Peyer's patch (tissue), 4 donors: Measurements from ENCODE around the gene KCTD10. TPM values are rescaled to one million over a fixed set of nuclear protein-coding genes. Genes with fewer than 3 reads are reported as not detected.

Experiments used
- DNase-seq, 3 donors: peaks; one replicate each; pipeline ENCODE4 v3.0.0-alpha.2; 2017 to 2019
- H3K27ac ChIP-seq, 4 donors: fragments of 200-600 bp; sonication (generic); one replicate each; pipeline ENCODE4 v1.5.1; 2016 to 2019
- H3K27me3 ChIP-seq, 2 donors: fragments of 200-600 bp; sonication (generic); one replicate each; pipeline ENCODE4 v1.5.1; 2019
- H3K36me3 ChIP-seq, 3 donors: fragments of 200-600 bp; sonication (generic); one replicate each; pipeline ENCODE4 v1.5.1; 2016 to 2019
- H3K4me1 ChIP-seq, 4 donors: fragments of 200-600 bp; sonication (generic); one replicate each; pipeline ENCODE4 v1.5.1; 2016 to 2019
- H3K4me3 ChIP-seq, 4 donors: fragments of 200-600 bp; sonication (generic); 1 replicate in 3 of 4; 2 replicates in 1 of 4; pipeline ENCODE4 v1.5.1; 2016 to 2019; ENCODE audit warnings: mild to moderate bottlenecking in 1 of 4
- H3K9me3 ChIP-seq, 4 donors: fragments of 200-600 bp; sonication (generic); one replicate each; pipeline ENCODE4 v1.5.1; 2016 to 2019; ENCODE audit warnings: mild to moderate bottlenecking in 1 of 4
- POLR2A ChIP-seq, 2 donors: fragments of 450-650 bp; IDR thresholded peaks; one replicate each; pipeline ENCODE4 v1.5.1; 2017; ENCODE audit warnings: antibody characterized with exemption in 2 of 2, mild to moderate bottlenecking in 2 of 2, moderate library complexity in 2 of 2
- total RNA-seq, 4 donors: library from RNA; depleted of rRNA; stranded (reverse); fragments of >200 nt; gene quantifications; one replicate each; pipeline ENCODE4 v1.1.0, GENCODE V29; 2016
- TF ChIP-seq, protein P1 (sequence below), 6 experiments: fragments of 450-650 bp in 4 of 6; fragments of 200-600 bp in 2 of 6; sonication (generic) in 1 of 6; IDR thresholded peaks; one replicate each; pipeline ENCODE4 v1.5.1; 2017 to 2019; ENCODE audit warnings: antibody characterized with exemption in 6 of 6, mild to moderate bottlenecking in 3 of 6, moderate library complexity in 1 of 6

The KCTD10 gene
- total RNA-seq, 4 donors from 2014 or later: 18.4 to 53.6 (median 28.8) TPM

DNA sequence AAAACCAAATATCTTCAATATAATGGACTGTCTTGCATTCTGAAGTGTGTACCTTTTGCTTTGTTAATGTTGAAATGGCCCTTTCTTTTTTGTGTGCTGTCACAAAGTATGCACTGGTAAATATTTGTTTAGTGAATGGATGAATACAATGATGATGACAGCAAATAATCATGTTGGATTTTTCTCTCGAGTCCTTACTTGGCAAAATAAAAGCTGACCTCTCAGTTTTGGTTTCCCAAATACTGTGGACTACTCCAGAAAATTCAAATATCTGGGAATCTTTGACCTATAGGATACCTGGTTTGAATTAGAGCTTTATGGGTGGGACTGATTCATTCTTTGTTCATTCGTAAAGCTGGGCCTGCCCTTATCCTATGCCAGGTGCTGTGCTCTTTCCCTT, 5.8 kb upstream of the KCTD10 start:
- TF ChIP-seq, protein P1, sequence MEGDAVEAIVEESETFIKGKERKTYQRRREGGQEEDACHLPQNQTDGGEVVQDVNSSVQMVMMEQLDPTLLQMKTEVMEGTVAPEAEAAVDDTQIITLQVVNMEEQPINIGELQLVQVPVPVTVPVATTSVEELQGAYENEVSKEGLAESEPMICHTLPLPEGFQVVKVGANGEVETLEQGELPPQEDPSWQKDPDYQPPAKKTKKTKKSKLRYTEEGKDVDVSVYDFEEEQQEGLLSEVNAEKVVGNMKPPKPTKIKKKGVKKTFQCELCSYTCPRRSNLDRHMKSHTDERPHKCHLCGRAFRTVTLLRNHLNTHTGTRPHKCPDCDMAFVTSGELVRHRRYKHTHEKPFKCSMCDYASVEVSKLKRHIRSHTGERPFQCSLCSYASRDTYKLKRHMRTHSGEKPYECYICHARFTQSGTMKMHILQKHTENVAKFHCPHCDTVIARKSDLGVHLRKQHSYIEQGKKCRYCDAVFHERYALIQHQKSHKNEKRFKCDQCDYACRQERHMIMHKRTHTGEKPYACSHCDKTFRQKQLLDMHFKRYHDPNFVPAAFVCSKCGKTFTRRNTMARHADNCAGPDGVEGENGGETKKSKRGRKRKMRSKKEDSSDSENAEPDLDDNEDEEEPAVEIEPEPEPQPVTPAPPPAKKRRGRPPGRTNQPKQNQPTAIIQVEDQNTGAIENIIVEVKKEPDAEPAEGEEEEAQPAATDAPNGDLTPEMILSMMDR (IDR thresholded peaks at IDR 0.05): no peak
- no peak for TF ChIP-seq POLR2A (IDR thresholded peaks at IDR 0.05)
- H3K9me3 ChIP-seq: no peaks in the 10 kb centered on the region
- no peak overlapping the region for H3K27ac ChIP-seq
- DNase-seq: no peak
- H3K4me1 ChIP-seq: peaks cover 0 to 16% (median 2%) of the 10 kb centered on the region in 4 donors
- no peaks in the 10 kb centered on the region for H3K27me3 ChIP-seq
- H3K4me3 ChIP-seq: no peak overlapping the region
- H3K36me3 ChIP-seq: peaks cover 0 to 55% (median 0%) of the 10 kb centered on the region in 3 donors

DNA sequence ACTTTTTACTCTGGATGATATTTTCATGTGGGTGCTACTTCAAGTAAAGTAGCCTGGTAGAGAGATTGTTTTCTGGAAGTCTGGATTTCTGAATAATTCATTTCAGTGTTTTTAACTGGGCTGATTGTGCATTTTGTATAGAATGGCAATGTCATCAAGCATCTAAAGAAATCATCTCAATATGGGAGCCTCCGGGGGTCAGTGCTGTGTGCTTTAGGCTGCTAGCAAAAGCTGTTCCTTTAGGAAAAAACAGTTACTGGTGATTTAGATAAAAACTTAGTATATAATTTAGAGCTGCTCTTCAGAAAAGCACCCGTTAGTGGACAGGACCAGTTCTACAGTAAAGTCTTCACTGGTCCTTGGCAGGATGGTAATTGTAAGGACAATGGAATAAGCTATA, 5.4 kb upstream of the KCTD10 start:
- Histone ChIP-seq H3K27me3 (no peaks in the 10 kb centered on the region), H3K9me3 (no peaks in the 10 kb centered on the region), H3K36me3 (peaks cover 0 to 51% (median 0%) of the 10 kb centered on the region in 3 donors), H3K4me3 (no peak overlapping the region), H3K4me1 (peaks cover 0 to 16% (median 2%) of the 10 kb centered on the region in 4 donors), H3K27ac (no peak overlapping the region)
- TF ChIP-seq, protein P1 (IDR thresholded peaks at IDR 0.05): no peak
- no peak for TF ChIP-seq POLR2A (IDR thresholded peaks at IDR 0.05)
- DNase-seq: no peak

DNA sequence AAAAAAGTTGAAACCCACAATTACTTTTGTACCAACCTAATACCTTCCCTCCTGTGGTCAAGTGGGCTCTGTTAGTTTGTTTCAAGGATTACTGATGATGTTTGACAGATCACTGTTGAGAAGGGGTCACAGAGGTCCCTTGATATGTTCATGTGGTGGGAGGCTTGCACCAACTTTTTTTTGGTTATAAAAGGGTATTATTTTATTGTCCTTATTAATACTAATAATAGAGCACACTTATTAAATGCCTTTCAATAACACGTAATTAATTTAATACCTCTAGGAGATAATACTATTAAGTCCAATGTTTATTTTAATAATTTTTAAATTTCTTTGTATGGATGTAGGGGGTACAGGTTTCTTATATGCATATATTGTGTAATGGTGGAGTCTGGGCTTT, 4.8 kb upstream of the KCTD10 start:
- no peak for DNase-seq
- Histone ChIP-seq H3K27me3 (no peaks in the 10 kb centered on the region), H3K36me3 (peaks cover 0 to 44% (median 0%) of the 10 kb centered on the region in 3 donors), H3K27ac (no peak overlapping the region), H3K9me3 (no peaks in the 10 kb centered on the region), H3K4me1 (peaks cover 0 to 17% (median 2%) of the 10 kb centered on the region in 4 donors), H3K4me3 (no peak overlapping the region)
- TF ChIP-seq POLR2A (IDR thresholded peaks at IDR 0.05): no peak
- TF ChIP-seq, protein P1 (IDR thresholded peaks at IDR 0.05): no peak

DNA sequence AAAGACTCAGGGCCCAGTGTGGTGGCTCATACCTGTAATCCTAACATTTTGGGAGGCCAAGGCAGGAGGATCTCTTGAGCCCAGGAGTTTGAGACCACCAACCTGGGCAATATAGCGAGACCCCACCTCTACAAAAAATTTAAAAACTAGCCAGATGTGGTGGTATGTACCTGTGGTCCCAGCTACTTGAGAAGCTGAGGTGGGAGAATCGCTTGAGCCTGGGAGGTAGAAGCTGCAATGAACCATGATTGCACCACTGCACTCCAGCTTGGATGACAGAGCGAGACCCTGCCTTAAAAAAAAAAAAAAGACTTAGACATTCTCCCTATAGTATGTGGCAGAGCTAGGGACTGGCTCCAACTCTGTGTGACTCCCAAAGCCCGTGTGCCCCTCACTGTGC, 3.3 kb upstream of the KCTD10 start:
- Histone ChIP-seq H3K9me3 (no peaks in the 10 kb centered on the region), H3K4me3 (no peak overlapping the region), H3K36me3 (peaks cover 0 to 29% (median 0%) of the 10 kb centered on the region in 3 donors), H3K4me1 (peaks cover 3 to 32% (median 12%) of the 10 kb centered on the region in 4 donors), H3K27me3 (no peaks in the 10 kb centered on the region), H3K27ac (no peak overlapping the region)
- DNase-seq: no peak
- TF ChIP-seq, protein P1 (IDR thresholded peaks at IDR 0.05): no peak
- no peak for TF ChIP-seq POLR2A (IDR thresholded peaks at IDR 0.05)

DNA sequence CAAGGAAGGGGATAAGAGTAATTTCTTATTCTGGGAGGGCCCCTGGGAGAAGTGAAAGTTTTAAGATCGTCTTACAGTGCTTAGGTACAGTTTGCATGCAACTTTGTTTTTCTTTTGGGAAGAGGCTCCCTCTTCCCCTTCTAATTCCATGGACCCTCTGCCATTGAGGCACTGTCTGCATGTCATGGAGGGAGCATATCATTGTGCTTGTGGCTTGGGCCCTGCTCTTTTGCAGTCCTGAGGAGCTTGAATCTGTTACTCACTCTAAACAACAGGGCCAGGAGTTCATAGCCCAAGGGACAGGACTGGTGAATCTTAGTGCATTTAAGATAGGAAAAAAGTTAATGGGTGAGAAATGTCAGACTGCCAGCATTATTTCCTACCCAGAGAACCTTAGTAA, 2.7 kb upstream of the KCTD10 start:
- no peak for TF ChIP-seq POLR2A (IDR thresholded peaks at IDR 0.05)
- TF ChIP-seq, protein P1 (IDR thresholded peaks at IDR 0.05): no peak
- Histone ChIP-seq H3K4me1 (peaks cover 3 to 33% (median 12%) of the 10 kb centered on the region in 4 donors), H3K4me3 (no peak overlapping the region), H3K27ac (no peak overlapping the region), H3K36me3 (peaks cover 0 to 23% (median 0%) of the 10 kb centered on the region in 3 donors), H3K27me3 (no peaks in the 10 kb centered on the region), H3K9me3 (no peaks in the 10 kb centered on the region)
- DNase-seq: no peak

DNA sequence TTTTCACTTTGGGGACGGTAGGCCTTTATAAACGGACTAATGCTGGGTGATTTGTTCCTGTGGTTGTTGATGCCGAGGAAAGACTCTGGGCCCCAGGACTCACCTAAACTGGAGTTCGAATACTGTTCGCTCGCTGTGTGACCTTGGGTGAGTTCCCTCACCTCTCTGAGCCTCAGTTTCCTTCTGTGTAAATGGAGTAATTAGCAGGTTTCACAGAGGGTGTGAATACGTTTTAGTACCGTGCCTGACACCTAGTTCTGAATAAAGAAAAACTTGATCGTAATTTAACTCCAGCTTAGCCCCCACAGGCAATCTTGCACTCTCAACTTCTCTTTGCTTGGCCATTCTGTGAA, 839 bp upstream of the KCTD10 start:
- Histone ChIP-seq H3K4me1 (peaks cover 3 to 33% (median 12%) of the 10 kb centered on the region in 4 donors), H3K27ac (peak overlapping the region; percentile 91 to 95 (median 94)), H3K27me3 (no peaks in the 10 kb centered on the region), H3K4me3 (peak overlapping the region; percentile 79 to 97 (median 84)), H3K9me3 (no peaks in the 10 kb centered on the region), H3K36me3 (peaks cover 0 to 5% (median 0%) of the 10 kb centered on the region in 3 donors)
- DNase-seq: no peak
- no peak for TF ChIP-seq POLR2A (IDR thresholded peaks at IDR 0.05)
- TF ChIP-seq, protein P1 (IDR thresholded peaks at IDR 0.05): no peak
